Cardiac fibroblast (primary cell): ENCODE data around the gene GLIS1.

Experiments used
- DNase-seq, 2 donors: peaks; one replicate each; pipeline versions ENCODE4 v3.0.0 to v3.0.0-alpha.2; 2010; ENCODE audit warnings: low read depth in 2 of 2
- H3K4me3 ChIP-seq, 2 donors: replicated peaks in 1 of 2; 1 replicate in 1 of 2; 2 replicates in 1 of 2; pipeline ENCODE4 v1.5.1; 2011; ENCODE audit warnings: low read depth in 2 of 2, low read length in 2 of 2, mild to moderate bottlenecking in 2 of 2, moderate library complexity in 1 of 2
- CTCF ChIP-seq: IDR thresholded peaks from one replicate; pipeline ENCODE4 v1.5.1; 2011; ENCODE audit warnings: low read depth, mild to moderate bottlenecking, low read length, inconsistent platforms

The GLIS1 gene

GRCh38 chr1:53737648-53738204, 1.2 kb downstream of the GLIS1 start:
- peak overlapping the region; percentile 69 to 79 for H3K4me3 ChIP-seq
- no peak for TF ChIP-seq CTCF
- DNase-seq: peak in 1 of 2 donors; percentile 33

GRCh38 chr1:53736290-53736689, 2.7 kb downstream of the GLIS1 start:
- peak; percentile 36 to 78 for DNase-seq
- TF ChIP-seq CTCF: no peak
- no peak overlapping the region for H3K4me3 ChIP-seq

GRCh38 chr1:53735681-53736080, 3.3 kb downstream of the GLIS1 start:
- no peak for TF ChIP-seq CTCF
- H3K4me3 ChIP-seq: no peak overlapping the region
- peak in 1 of 2 donors; percentile 10 for DNase-seq

GRCh38 chr1:53735261-53735660, 3.7 kb downstream of the GLIS1 start:
- H3K4me3 ChIP-seq: no peak overlapping the region
- DNase-seq: peak in 1 of 2 donors; percentile 40
- TF ChIP-seq CTCF: no peak

GRCh38 chr1:53734650-53735211, 4.2 kb downstream of the GLIS1 start:
- no peak overlapping the region for H3K4me3 ChIP-seq
- DNase-seq: peak; percentile 57 to 84

GRCh38 chr1:53733975-53734649, 4.9 kb downstream of the GLIS1 start:
- no peak for TF ChIP-seq CTCF
- no peak overlapping the region for H3K4me3 ChIP-seq
- DNase-seq: peak in 1 of 2 donors; percentile 86

More at GRCh38 chr1:53734650-53735211, 4.2 kb downstream of the GLIS1 start:
- no peak for TF ChIP-seq CTCF
